Vagina (tissue), 2 donors: ENCODE measurements around the gene ITM2C.

Experiments used
- POLR2A ChIP-seq, 2 donors: fragments of 450-650 bp; IDR thresholded peaks; one replicate each; pipeline ENCODE4 v1.6.1; 2017; ENCODE audit warnings: antibody characterized with exemption in 2 of 2, mild to moderate bottlenecking in 2 of 2, moderate library complexity in 2 of 2
- TF ChIP-seq, protein P1 (sequence below), 3 experiments: fragments of 450-650 bp in 2 of 3; fragments of 200-600 bp in 1 of 3; sonication (generic) in 1 of 3; IDR thresholded peaks; one replicate each; pipeline ENCODE4 v1.5.1; 2017 to 2019; ENCODE audit warnings: antibody characterized with exemption in 3 of 3, mild to moderate bottlenecking in 2 of 3, moderate library complexity in 2 of 3

- TF ChIP-seq POLR2A (IDR thresholded peaks at IDR 0.05) = no peak
- TF ChIP-seq, protein P1, sequence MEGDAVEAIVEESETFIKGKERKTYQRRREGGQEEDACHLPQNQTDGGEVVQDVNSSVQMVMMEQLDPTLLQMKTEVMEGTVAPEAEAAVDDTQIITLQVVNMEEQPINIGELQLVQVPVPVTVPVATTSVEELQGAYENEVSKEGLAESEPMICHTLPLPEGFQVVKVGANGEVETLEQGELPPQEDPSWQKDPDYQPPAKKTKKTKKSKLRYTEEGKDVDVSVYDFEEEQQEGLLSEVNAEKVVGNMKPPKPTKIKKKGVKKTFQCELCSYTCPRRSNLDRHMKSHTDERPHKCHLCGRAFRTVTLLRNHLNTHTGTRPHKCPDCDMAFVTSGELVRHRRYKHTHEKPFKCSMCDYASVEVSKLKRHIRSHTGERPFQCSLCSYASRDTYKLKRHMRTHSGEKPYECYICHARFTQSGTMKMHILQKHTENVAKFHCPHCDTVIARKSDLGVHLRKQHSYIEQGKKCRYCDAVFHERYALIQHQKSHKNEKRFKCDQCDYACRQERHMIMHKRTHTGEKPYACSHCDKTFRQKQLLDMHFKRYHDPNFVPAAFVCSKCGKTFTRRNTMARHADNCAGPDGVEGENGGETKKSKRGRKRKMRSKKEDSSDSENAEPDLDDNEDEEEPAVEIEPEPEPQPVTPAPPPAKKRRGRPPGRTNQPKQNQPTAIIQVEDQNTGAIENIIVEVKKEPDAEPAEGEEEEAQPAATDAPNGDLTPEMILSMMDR (IDR thresholded peaks at IDR 0.05) = no peak
Measured at GRCh38 chr2:230862292-230862691, 2.5 kb upstream of the ITM2C start.
